ENCODE results near the gene DCAF4.
"Not testable (repeated sequence)": the region's sequence is repeated elsewhere in the genome, so short reads cannot be mapped to it uniquely, and the experiment has no call there.

DCAF4 gene

DNA sequence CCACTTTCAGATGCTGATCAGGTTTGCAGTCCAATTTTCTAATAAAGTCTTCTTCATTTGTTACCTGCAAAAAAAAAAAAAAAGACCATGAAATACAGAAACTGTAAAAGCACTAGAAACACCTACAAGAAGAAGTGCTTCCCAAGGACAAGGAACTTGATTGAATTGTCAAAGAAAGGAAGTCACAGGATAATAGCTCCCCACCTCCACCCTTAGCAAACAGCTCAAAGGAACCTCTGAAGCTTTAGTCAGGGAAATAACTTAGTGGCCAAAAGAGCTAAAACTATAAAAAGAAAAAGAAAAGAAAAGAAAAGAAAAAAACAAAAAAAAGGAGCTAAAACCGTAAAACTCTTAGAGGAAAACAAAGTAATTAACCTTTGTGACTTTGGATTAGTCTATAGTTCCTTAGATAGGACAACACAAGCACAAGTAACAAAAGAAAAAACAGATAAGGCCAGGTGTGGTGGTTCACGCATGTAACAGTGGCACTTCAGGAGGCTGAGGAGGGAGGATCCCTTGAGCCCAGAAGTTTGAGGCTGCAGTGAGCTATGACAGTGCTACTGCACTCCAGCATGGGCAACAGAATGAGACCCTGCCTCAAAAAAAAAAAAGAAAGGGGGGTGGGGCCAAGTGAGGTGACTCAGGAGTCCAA is 72.1 kb downstream of the DCAF4 start:
- H3K27ac ChIP-seq: no peak overlapping the region
- no peak overlapping the region for H3K4me3 ChIP-seq (ENCODE audit: low read depth, low read length)
- no peak for DNase-seq
- TF ChIP-seq, protein P1, sequence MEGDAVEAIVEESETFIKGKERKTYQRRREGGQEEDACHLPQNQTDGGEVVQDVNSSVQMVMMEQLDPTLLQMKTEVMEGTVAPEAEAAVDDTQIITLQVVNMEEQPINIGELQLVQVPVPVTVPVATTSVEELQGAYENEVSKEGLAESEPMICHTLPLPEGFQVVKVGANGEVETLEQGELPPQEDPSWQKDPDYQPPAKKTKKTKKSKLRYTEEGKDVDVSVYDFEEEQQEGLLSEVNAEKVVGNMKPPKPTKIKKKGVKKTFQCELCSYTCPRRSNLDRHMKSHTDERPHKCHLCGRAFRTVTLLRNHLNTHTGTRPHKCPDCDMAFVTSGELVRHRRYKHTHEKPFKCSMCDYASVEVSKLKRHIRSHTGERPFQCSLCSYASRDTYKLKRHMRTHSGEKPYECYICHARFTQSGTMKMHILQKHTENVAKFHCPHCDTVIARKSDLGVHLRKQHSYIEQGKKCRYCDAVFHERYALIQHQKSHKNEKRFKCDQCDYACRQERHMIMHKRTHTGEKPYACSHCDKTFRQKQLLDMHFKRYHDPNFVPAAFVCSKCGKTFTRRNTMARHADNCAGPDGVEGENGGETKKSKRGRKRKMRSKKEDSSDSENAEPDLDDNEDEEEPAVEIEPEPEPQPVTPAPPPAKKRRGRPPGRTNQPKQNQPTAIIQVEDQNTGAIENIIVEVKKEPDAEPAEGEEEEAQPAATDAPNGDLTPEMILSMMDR (IDR thresholded peaks at IDR 0.05; ENCODE audit: low read depth, low read length): no peak
- no peaks in the 10 kb centered on the region for H3K27me3 ChIP-seq (ENCODE audit: insufficient read depth, low read depth, severe bottlenecking)
- H3K9me3 ChIP-seq (ENCODE audit: severe bottlenecking): no peaks in the 10 kb centered on the region
- H3K36me3 ChIP-seq: peaks cover 36% of the 10 kb centered on the region

DNA sequence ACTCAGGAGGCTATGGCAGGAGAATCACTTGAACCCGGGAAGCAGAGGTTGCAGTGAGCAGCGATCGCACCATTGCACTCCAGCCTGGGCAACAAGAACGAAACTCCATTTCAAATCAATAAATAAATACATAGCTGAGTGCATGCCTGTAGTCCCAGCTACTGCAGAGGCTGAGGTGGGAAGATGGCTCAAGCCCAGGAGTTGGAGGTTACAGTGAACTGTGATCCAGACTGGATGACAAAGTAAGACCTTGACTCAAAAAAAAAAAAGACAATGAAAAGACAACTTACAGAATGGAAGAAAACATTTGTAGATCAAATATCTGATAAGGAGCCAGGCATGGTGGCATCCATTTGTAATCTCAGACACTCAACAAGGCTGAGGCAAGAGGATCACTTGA is 73.1 kb downstream of the DCAF4 start:
- Histone ChIP-seq H3K4me3 (ENCODE audit: low read depth, low read length) (no peak overlapping the region), H3K27me3 (ENCODE audit: insufficient read depth, low read depth, severe bottlenecking) (no peaks in the 10 kb centered on the region), H3K27ac (no peak overlapping the region), H3K36me3 (peaks cover 38% of the 10 kb centered on the region), H3K9me3 (ENCODE audit: severe bottlenecking) (no peaks in the 10 kb centered on the region)
- no peak for DNase-seq
- TF ChIP-seq, protein P1 (IDR thresholded peaks at IDR 0.05; ENCODE audit: low read depth, low read length): no peak

GRCh38 chr14:73000073-73000472 is 73.8 kb downstream of the DCAF4 start:
- Histone ChIP-seq H3K9me3 (ENCODE audit: severe bottlenecking) (no peaks in the 10 kb centered on the region), H3K4me3 (ENCODE audit: low read depth, low read length) (no peak overlapping the region), H3K27me3 (ENCODE audit: insufficient read depth, low read depth, severe bottlenecking) (no peaks in the 10 kb centered on the region), H3K36me3 (peaks cover 31% of the 10 kb centered on the region), H3K27ac (no peak overlapping the region)
- TF ChIP-seq, protein P1 (IDR thresholded peaks at IDR 0.05; ENCODE audit: low read depth, low read length): no peak
- no peak for DNase-seq

- Histone ChIP-seq H3K27ac (no peak overlapping the region), H3K9me3 (ENCODE audit: severe bottlenecking) (no peaks in the 10 kb centered on the region), H3K27me3 (ENCODE audit: insufficient read depth, low read depth, severe bottlenecking) (no peaks in the 10 kb centered on the region), H3K4me3 (ENCODE audit: low read depth, low read length) (no peak overlapping the region), H3K36me3 (peaks cover 18% of the 10 kb centered on the region)
- TF ChIP-seq, protein P1 (IDR thresholded peaks at IDR 0.05; ENCODE audit: low read depth, low read length): no peak
- no peak for DNase-seq
These were observed 77.4 kb downstream of the DCAF4 start for GRCh38 chr14:73003681-73004080.

- not testable (repeated sequence) for H3K27me3 ChIP-seq (ENCODE audit: insufficient read depth, low read depth, severe bottlenecking); DNase-seq; H3K9me3 ChIP-seq (ENCODE audit: severe bottlenecking); H3K27ac ChIP-seq; H3K4me3 ChIP-seq (ENCODE audit: low read depth, low read length)
- H3K36me3 ChIP-seq: peaks cover 27% of the 10 kb centered on the region
These were observed 78.4 kb downstream of the DCAF4 start for GRCh38 chr14:73004641-73005040.

DNA sequence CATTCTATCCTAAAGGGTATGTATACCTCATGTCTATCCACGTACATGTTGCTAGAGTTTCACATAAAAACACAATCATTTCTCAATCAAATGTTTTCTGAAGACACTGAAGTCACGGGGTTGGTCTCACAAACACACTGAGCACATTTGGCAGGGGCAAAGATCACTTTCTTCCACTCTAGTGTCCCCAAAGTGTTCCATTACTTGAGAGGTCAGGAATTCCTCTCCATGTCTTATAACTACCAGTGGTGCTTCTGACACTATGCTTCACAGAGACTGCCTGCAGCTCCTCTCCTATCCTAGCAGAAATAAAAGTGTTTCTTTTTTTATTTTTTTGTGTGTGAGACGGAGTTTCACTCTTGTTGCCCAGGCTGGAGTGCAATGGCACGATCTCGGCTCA is 81.6 kb downstream of the DCAF4 start:
- Histone ChIP-seq H3K27me3 (ENCODE audit: insufficient read depth, low read depth, severe bottlenecking) (no peaks in the 10 kb centered on the region), H3K36me3 (peaks cover 33% of the 10 kb centered on the region), H3K4me3 (ENCODE audit: low read depth, low read length) (no peak overlapping the region), H3K27ac (no peak overlapping the region), H3K9me3 (ENCODE audit: severe bottlenecking) (no peaks in the 10 kb centered on the region)
- TF ChIP-seq, protein P1 (IDR thresholded peaks at IDR 0.05; ENCODE audit: low read depth, low read length): no peak
- DNase-seq: no peak
